PC-3 (cell line): ENCODE measurements around the gene OR9Q2. TPM values are rescaled to one million over a fixed set of nuclear protein-coding genes. Genes with fewer than 3 reads are reported as not detected.
"Not testable (repeated sequence)": the region's sequence is repeated elsewhere in the genome, so short reads cannot be mapped to it uniquely, and the experiment has no call there.

ENCODE experiments used
- ATAC-seq: fragments of 200-7000 bp; cut with Tn5 transposase; 2 replicates; pipeline ENCODE4 v1.9.1; 2020; ENCODE audit warnings: mild to moderate bottlenecking, moderate library complexity
- BruUV-seq: library from RNA; stranded (reverse); fragments of 400-500 nt; replicated peaks from 2 replicates; lab custom pipeline; 2021; lab: Mats Ljungman, UMichigan
- CTCF ChIA-PET: fragments of 300-600 bp; sonication (Branson Sonifier 250); formaldehyde crosslinking; loops from one replicate; lab custom pipeline; 2022; ENCODE audit warnings: antibody characterized with exemption; lab: Charles Lee
- POLR2A ChIA-PET: fragments of 300-600 bp; sonication (Branson Sonifier 250); formaldehyde crosslinking; loops from one replicate; lab custom pipeline; 2022; ENCODE audit warnings: antibody characterized with exemption; ENCODE audit not compliant: unreplicated experiment; lab: Charles Lee
- DNase-seq: peaks from one replicate; pipeline ENCODE4 v3.0.0-alpha.2; 2015
- H2AFZ ChIP-seq: fragments of 300-600 bp; sonication (generic); 2 replicates; pipeline ENCODE4 v1.6.0; 2016; ENCODE audit warnings: antibody characterized with exemption, low read length
- H3F3A ChIP-seq: fragments of 300-600 bp; sonication (generic); one replicate; pipeline ENCODE4 v1.6.0; 2017; ENCODE audit warnings: antibody characterized with exemption, low read length, control low read depth, mild to moderate bottlenecking; ENCODE audit not compliant: unreplicated experiment
- H3K27ac ChIP-seq: fragments of 300-600 bp; sonication (generic); 2 replicates; pipeline ENCODE4 v1.5.1; 2016; ENCODE audit warnings: mild to moderate bottlenecking, low read length
- H3K27me3 ChIP-seq: fragments of 300-600 bp; sonication (generic); 2 replicates; pipeline ENCODE4 v1.6.1; 2016; ENCODE audit warnings: low read length, mixed read lengths
- H3K36me3 ChIP-seq: fragments of 300-600 bp; sonication (generic); 2 replicates; pipeline ENCODE4 v1.6.1; 2016; ENCODE audit warnings: low read depth, mixed run types, low read length, mixed read lengths
- H3K4me1 ChIP-seq: fragments of 300-600 bp; sonication (generic); 2 replicates; pipeline ENCODE4 v1.5.1; 2016; ENCODE audit warnings: low read length; ENCODE audit not compliant: insufficient read depth
- H3K4me2 ChIP-seq: fragments of 300-600 bp; sonication (generic); 2 replicates; pipeline ENCODE4 v1.6.0; 2016; ENCODE audit warnings: low read length
- H3K4me3 ChIP-seq: fragments of 300-600 bp; sonication (generic); 2 replicates; pipeline ENCODE4 v1.5.1; 2016; ENCODE audit warnings: mild to moderate bottlenecking, low read length, mixed read lengths
- H3K79me2 ChIP-seq: fragments of 300-600 bp; sonication (generic); 2 replicates; pipeline ENCODE4 v1.6.1; 2017; ENCODE audit warnings: low read length, mixed read lengths
- H3K9ac ChIP-seq: fragments of 300-600 bp; sonication (generic); 2 replicates; pipeline ENCODE4 v1.6.0; 2016; ENCODE audit warnings: mild to moderate bottlenecking, low read length
- H3K9me2 ChIP-seq: fragments of 300-600 bp; sonication (generic); replicated peaks from 2 replicates; pipeline ENCODE4 v1.6.1; 2016; ENCODE audit warnings: mixed run types, low read length, mixed read lengths
- H3K9me3 ChIP-seq: fragments of 300-600 bp; sonication (generic); 2 replicates; pipeline ENCODE4 v1.6.1; 2016; ENCODE audit warnings: low read length, mixed read lengths
- H4K20me1 ChIP-seq: fragments of 300-600 bp; sonication (generic); 2 replicates; pipeline ENCODE4 v1.6.1; 2016; ENCODE audit warnings: low read length, mixed read lengths
- EZH2 ChIP-seq: fragments of 300-600 bp; sonication (generic); IDR thresholded peaks from one replicate; pipeline ENCODE4 v1.6.1; 2017; ENCODE audit warnings: antibody characterized with exemption, mild to moderate bottlenecking, low read length; ENCODE audit not compliant: unreplicated experiment
- EZH2phosphoT487 ChIP-seq: fragments of 300-600 bp; sonication (generic); IDR thresholded peaks from 2 replicates; pipeline ENCODE4 v1.6.1; 2018; ENCODE audit warnings: mild to moderate bottlenecking, antibody characterized with exemption, low read length, borderline replicate concordance
- intact Hi-C: fragments of 100-400 bp; cut with micrococcal nuclease; formaldehyde crosslinking; loops from 2 replicates; pipeline ENCODE4 v1.9.0; 2023
- total RNA-seq: library from RNA; depleted of rRNA; stranded (reverse); fragments of >200 nt; gene quantifications from 2 replicates; pipeline ENCODE4 v1.2.3, GENCODE V29; 2014
- TF ChIP-seq, protein P1 (sequence below): fragments of 300-600 bp; sonication (generic); conservative IDR thresholded peaks from 2 replicates; pipeline ENCODE4 v1.5.1; 2017; ENCODE audit warnings: antibody characterized with exemption, low read depth, mild to moderate bottlenecking, low read length

OR9Q2 gene
- total RNA-seq, 1 experiment from 2014 or later: not detected

DNA sequence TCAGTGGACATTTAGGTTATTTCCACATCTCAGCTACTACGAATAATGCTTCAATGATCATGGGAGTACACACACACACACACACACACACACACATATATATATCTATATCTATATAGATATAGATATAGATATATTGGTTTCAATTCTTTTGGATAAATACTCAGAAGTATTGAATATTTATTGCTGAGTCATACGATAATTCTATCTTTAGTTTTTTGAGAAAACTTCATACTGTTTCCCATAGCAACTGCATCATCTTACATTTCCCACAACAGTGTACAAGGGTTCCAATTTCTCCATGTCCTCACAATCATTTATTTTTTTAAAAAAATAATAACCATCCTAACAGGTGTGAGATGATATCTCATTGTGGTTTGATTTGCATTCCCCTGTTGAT, 7.1 kb downstream of the OR9Q2 start:
- no peaks in the 10 kb centered on the region for H3F3A ChIP-seq
- CTCF ChIA-PET: no interaction called here
- TF ChIP-seq EZH2phosphoT487 (no peak), EZH2 (no peak)
- TF ChIP-seq, protein P1, sequence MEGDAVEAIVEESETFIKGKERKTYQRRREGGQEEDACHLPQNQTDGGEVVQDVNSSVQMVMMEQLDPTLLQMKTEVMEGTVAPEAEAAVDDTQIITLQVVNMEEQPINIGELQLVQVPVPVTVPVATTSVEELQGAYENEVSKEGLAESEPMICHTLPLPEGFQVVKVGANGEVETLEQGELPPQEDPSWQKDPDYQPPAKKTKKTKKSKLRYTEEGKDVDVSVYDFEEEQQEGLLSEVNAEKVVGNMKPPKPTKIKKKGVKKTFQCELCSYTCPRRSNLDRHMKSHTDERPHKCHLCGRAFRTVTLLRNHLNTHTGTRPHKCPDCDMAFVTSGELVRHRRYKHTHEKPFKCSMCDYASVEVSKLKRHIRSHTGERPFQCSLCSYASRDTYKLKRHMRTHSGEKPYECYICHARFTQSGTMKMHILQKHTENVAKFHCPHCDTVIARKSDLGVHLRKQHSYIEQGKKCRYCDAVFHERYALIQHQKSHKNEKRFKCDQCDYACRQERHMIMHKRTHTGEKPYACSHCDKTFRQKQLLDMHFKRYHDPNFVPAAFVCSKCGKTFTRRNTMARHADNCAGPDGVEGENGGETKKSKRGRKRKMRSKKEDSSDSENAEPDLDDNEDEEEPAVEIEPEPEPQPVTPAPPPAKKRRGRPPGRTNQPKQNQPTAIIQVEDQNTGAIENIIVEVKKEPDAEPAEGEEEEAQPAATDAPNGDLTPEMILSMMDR: no peak
- no peaks in the 10 kb centered on the region for H3K36me3 ChIP-seq
- no peak overlapping the region for H3K9ac ChIP-seq
- H3K4me1 ChIP-seq: no peaks in the 10 kb centered on the region
- no peak for ATAC-seq
- no peaks in the 10 kb centered on the region for H3K9me3 ChIP-seq
- no peak overlapping the region for H3K4me2 ChIP-seq
- DNase-seq: no peak
- no peaks in the 10 kb centered on the region for H4K20me1 ChIP-seq
- H3K9me2 ChIP-seq: no peaks in the 10 kb centered on the region
- H2AFZ ChIP-seq: no peak overlapping the region
- H3K27ac ChIP-seq: no peak overlapping the region
- POLR2A ChIA-PET: no interaction called here
- intact Hi-C loops: no loop called here
- H3K27me3 ChIP-seq: no peaks in the 10 kb centered on the region
- H3K79me2 ChIP-seq: no peaks in the 10 kb centered on the region
- no TSS peak for BruUV-seq
- no peak overlapping the region for H3K4me3 ChIP-seq

DNA sequence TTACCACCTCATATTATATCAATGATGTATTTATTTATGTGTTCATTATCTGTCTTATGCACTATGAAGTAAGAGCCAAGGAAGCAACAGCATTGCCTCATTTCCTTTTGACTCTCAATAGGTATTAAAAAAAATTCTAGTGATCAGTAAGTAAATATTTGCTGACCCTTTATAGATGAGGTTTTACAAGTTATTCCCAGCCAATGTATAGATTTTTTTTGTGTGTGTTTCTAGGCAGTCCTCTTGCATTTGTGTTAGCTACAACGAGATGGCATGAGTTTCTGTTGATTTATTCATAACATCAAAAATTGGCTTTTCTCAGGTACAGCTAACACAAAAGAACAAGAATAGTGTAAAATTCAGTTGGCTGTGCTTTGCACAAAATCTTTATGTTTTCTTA, 10.4 kb downstream of the OR9Q2 start:
- POLR2A ChIA-PET: no interaction called here
- Histone ChIP-seq H3K9me2 (no peaks in the 10 kb centered on the region), H3K27me3 (peaks cover under 1% of the 10 kb centered on the region; the same call in 1 of the 2 replicates), H4K20me1 (no peaks in the 10 kb centered on the region), H3F3A (no peaks in the 10 kb centered on the region), H3K9me3 (no peaks in the 10 kb centered on the region), H3K79me2 (no peaks in the 10 kb centered on the region), H2AFZ (no peak overlapping the region), H3K4me3 (no peak overlapping the region), H3K9ac (no peak overlapping the region), H3K27ac (no peak overlapping the region), H3K36me3 (no peaks in the 10 kb centered on the region), H3K4me1 (no peaks in the 10 kb centered on the region), H3K4me2 (no peak overlapping the region)
- intact Hi-C loops: no loop called here
- CTCF ChIA-PET: no interaction called here
- DNase-seq (peak; percentile 11), ATAC-seq (no peak)
- TF ChIP-seq EZH2phosphoT487: no peak
- TF ChIP-seq, protein P1: no peak
- no peak for TF ChIP-seq EZH2
- BruUV-seq: no TSS peak

DNA sequence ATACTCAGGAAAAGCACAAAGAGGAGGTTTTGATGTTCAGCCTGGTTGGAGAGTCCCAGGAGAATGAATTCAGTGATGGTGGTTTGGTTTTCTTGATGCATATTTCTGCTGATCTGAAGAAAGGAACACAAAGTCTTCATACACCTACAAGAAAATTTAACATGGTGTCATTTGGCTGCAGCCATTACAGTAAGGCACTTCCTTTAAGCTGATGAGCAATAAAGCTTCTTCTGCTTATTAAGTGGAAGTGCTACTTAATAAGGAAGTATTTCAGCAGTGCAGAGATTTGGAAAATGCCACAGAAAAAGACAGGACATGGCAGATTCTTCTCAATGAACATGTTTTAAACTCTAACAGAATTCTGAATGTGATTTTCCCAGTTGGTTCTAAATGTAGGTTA, 15.2 kb downstream of the OR9Q2 start, which contains the start of gene OR1S2:
Gene OR1S2 (minus strand): TSS at position 101 of the 400 bp plus-strand sequence. CDS start 0 bp downstream, at position 101.
- intact Hi-C loops: no loop called here
- ATAC-seq: no peak
- Histone ChIP-seq H3K79me2 (no peaks in the 10 kb centered on the region), H3K9me3 (no peaks in the 10 kb centered on the region), H3K4me3 (no peak within 1 kb of the TSS), H3K36me3 (no peaks in the 10 kb centered on the region), H3K9me2 (no peaks in the 10 kb centered on the region), H3K9ac (no peak within 1 kb of the TSS), H4K20me1 (no peaks in the 10 kb centered on the region), H3K27me3 (peaks cover 14% of the 10 kb centered on the region; the same call in 1 of the 2 replicates), H3K4me2 (no peak within 1 kb of the TSS), H3K4me1 (no peaks in the 10 kb centered on the region), H2AFZ (no peak within 1 kb of the TSS), H3K27ac (no peak within 1 kb of the TSS), H3F3A (no peaks in the 10 kb centered on the region)
- DNase-seq: no peak
- BruUV-seq: no TSS peak
- TF ChIP-seq EZH2: no peak
- TF ChIP-seq EZH2phosphoT487: no peak
- TF ChIP-seq, protein P1: no peak
- ChIA-PET CTCF (no interaction called here), POLR2A (no interaction called here)

DNA sequence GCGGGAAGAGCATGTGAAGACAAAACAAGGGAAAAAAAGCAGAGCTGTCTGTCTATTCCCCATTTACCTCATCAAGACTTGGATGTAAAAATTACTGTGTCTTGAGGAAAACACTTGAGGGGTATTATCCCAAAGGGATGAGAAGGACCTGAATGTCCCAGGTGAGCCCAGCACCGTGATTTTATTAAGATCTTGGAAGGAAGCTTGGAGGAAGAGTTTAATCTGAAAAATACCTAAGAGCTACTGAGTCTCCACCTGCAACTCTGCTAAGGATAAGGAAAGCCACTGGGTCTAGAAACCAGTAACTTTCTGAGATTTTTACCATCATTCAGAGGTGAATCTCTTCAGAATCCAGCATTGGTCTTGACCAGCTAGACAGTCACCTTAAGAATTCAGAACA, 23.6 kb downstream of the OR9Q2 start, which contains the start of gene OR1S1:
Gene OR1S1 (plus strand): TSS at position 301 of the 400 bp plus-strand sequence.
- H3K4me3 ChIP-seq, H3K79me2 ChIP-seq, BruUV-seq, H3K4me2 ChIP-seq, H3F3A ChIP-seq, H3K9me3 ChIP-seq, DNase-seq, H2AFZ ChIP-seq, H3K27ac ChIP-seq, H3K9me2 ChIP-seq, intact Hi-C loops, ATAC-seq, H4K20me1 ChIP-seq, H3K4me1 ChIP-seq, CTCF ChIA-PET, POLR2A ChIA-PET, H3K36me3 ChIP-seq, H3K9ac ChIP-seq: not testable (repeated sequence)
- peaks cover 16% of the 10 kb centered on the region; the same call in 1 of the 2 replicates for H3K27me3 ChIP-seq
